ENCODE data around the gene NID1.

The NID1 gene

DNA sequence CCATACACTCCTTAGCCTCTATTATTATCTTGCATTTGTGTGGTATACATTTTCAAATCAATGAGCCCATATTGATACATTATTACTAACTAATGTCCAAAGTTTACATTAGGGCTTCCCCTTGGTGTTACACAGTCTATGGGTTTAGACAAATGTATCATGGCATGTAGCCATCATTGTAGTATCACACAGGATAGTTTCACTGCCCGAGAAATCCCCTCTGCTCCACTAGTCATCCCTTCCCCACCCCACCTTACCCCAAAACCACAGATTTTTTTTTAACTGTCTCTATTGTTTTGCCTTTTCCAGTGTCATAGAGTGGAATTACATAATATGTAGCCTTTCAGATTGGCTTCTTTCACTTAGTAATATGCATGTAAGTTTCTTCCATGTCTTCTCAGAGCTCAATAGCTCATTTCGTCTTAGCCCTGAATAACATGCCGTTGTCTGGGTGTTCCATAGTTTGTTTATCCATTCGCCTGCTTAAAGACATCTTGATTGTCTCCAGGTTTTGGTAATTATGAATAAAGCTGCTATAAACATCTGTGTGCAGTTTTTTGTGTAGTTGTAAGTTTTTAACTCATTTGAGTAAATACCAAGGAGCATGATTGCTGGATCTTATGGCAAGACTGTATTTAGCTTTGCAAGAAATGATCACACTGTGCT lies 111.8 kb downstream of the NID1 start:
- DNase-seq = peak; percentile 51

- no peak for DNase-seq
These were observed 113.2 kb downstream of the NID1 start for GRCh38 chr1:235951661-235952060.

DNA sequence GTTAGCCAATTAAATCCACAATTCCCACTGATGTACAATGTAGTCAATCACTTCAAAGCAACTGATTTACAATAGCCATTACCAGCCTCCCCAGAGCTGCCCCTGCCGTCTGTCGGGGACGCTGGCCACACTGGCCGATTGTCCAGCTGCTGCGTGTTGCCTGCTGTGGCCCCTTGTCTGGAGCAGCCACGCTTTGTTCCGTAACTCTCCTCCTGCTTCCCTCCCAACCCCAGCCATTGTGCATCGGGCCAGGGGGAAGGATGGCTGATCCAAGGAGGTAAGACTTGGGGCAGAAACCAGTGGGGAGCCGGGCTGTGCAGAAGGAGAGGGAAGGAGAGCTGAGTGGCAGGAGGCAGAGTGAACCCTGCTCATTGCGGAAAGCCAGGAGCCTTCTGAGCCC lies 114.6 kb downstream of the NID1 start:
- no peak for DNase-seq

- no peak for DNase-seq
These were observed 116.0 kb downstream of the NID1 start for GRCh38 chr1:235948774-235949427.

DNA sequence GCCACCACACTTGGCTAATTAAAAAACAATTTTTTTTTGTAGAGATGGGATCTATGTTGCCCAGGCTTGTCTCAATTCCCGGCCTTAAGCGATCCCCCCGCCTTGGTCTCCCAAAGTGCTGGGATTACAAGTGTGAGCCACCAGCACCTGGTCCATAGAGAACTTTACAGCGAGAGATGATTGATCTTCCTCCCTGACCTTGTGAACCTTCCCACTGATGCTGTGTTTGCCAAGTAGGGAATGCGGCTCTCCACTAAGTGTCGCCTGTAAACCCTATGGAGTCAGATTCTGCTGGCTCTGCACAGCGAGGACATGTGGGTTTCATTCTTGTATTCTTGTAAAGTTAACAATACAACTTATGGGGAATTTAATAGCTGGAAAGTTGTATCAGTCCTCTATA lies 116.9 kb downstream of the NID1 start:
- no peak for DNase-seq

- no peak for DNase-seq
These were observed 118.3 kb downstream of the NID1 start for GRCh38 chr1:235946571-235946981.

DNA sequence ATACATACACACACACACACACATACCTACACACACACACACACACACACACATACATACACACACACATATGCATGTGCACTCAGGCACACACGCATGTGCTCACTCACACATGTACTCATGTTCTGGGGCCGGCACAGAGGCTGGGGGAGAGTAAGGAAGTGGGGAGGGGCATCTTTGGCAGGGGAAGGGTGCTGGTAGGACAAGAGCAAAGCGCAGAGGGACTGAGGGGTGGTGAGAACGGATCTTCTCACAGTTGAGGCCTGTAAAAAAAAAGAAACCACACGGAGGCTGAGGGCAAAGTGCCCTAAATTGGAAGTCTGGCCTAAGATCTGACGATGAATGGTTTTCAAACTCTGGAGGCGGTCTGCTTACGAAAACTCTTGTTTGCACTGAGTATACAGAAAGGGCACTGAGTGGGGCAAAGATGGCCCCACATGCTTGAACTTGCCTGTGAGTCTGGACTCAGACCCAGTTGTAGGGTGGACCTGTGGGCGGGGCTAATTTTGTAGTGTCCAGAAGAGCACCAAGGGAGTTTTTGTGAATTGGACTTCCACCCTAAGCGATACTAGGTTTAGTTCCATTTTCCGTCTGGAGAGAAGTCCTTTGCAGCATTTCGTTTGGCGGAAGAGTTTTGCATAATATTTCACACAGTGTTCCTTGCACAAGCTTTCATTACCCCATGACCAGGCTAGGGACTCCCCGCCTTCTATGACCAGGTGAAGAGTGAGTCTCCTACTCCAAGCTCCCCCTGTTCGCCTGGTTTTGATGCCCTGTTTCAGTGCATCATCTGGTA lies 118.9 kb downstream of the NID1 start:
- no peak for DNase-seq

DNA sequence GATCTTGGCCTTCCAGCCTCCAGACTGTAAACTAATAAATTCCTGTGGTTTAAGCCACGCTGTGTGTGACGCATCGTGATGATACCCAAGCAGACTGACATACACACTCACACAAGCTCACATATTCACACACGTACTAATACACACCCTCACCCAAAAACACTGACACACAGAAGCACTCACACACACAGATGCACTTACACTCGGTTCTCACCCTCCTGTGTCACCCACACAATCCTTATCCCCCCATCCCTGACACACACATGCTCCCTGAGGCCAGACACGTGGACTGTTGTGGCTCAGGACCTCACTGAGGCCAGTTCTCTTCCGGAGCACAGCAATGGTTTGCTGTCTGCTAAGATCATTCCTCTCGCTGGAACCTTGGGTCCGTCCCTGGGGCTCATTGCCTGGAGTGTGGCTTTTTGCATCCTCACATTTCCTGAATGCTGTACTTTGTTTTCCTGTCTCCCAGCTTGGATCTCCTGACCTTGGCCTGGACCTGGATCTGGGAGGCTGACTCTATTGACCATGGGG lies 121.2 kb downstream of the NID1 start:
- no peak for DNase-seq

- no peak for DNase-seq
These were observed 121.8 kb downstream of the NID1 start for GRCh38 chr1:235942979-235943575.

DNA sequence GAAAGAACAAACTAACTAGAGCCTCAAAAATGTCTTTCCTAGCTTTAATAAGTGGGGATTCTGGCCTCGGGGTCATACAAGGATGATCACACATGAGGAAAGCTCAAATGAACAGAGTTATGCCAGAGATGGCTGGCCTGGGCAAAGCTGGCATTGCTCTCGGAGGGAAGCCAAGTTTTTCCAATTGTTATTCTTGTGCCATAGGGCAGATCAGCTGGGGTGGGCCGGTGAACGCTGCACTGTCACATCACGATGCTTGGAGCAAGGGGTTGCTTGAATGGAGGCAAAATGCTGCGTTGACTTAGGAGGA lies 122.3 kb downstream of the NID1 start:
- no peak for DNase-seq

- no peak for DNase-seq
These were observed 122.8 kb downstream of the NID1 start for GRCh38 chr1:235941876-235942624.

- DNase-seq = no peak
These were observed 124.6 kb downstream of the NID1 start for GRCh38 chr1:235940285-235940684.

DNA sequence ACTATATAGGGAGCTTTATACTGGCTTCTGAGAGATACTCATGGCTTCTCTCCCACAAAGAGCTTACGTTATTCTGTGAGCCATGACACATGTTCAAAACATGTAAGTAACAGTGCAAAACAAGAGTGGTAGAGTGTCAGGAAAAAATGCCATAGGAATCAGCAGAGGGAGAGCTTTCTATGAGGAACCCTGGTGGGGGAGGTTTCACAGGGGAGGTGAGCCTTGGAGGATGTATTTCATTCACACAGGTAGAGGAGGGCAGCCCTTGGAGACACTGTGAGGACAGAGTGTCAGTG lies 125.5 kb downstream of the NID1 start:
- DNase-seq = no peak

- no peak for DNase-seq
These were observed 126.0 kb downstream of the NID1 start for GRCh38 chr1:235938709-235939479.

GRCh38 chr1:235937123-235937522 lies 127.8 kb downstream of the NID1 start:
- DNase-seq = no peak

DNA sequence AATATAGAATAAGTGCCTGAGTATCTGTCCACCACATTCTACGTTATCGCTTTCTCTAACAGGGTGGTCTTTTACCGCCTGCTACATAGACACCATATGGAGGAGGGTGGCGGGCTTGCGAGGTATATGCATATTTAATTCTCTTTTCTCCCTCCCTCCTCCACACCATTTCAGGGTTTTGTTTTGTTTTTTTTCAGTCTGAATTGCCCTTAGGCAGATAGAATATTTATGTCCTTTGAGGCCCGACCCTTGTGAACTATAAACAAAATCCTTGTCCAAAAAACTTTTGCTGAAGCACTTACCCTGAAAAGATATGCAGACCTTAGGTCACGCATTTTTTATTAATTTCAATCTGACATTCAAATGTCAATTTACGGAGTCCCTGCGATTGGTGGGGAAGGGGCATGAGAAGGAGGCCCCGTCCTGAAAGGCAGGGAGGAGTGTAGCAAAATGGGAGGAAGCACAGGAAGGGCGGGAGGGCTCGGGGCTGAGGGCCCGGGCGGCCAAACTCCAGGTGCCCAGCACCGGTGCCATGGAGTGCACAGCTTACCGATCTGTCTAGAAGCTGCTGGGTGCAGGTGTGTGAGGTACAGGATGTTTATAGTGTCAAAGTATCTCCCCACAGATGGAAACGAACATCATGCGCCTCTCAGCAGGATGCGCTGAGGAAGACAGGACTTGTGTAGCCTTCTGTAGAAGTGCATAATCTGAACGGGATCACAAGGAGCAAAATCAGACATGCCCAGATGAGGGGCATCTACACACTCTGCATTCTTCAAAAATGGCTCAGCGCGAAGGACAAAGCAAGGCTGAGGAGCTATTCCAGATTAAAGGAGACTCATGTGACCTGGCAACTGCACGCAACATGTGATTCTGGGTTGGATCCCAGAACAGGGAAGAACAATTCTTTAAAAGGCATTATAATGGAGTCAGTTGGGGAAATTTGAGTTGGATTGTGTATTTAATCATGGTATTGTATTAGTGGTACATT lies 129.4 kb downstream of the NID1 start:
- no peak for DNase-seq

- no peak for DNase-seq
These were observed 131.1 kb downstream of the NID1 start for GRCh38 chr1:235933766-235934116.

GRCh38 chr1:235933017-235933765 lies 131.7 kb downstream of the NID1 start:
- DNase-seq = no peak

DNA sequence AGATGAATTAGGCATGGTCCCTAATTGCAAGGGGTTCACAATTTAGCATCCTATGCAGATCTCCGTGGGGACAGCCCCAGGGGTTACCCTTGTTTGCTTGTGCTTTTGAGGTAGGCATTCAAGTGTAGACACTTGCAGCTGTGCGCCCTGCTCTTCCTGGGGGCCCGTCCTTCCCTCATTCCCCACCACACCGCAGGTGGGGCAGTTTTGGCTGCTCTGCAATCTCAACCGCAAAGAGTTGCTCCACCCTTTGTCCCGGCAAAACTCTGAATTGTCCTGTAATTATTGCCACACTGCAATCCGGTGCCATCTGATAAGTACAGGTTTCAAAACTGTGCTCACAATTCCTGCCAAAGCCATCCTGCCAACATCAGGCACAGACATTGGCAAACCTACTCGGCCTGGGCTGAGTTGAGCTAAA lies 132.8 kb downstream of the NID1 start:
- no peak for DNase-seq

DNA sequence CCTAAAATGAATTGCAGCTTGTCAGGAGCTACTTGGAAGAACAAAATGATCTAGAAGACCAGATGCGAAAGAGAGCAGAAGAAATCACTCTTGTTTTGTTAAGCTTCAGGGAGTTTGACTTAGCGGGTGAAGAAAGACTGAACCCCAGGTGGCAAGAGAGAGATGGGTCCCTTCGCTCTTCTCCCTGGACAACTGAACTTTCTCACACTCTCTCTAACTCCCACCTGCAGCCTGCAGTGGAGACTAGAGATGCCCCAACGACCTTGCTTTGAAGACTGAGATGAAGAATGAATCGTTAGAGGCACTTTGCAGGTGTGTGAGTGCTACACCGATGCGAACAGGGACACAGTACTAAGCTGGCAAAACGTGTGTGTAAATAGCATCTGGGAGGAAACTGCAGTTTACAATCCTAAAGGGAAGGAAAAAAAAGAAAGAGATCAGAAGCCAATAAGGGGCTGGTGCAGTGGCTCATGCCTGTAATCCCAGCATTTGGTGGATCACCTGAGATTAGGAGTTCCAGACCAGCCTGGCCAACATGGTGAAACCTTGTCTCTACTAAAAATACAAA lies 133.6 kb downstream of the NID1 start:
- DNase-seq = no peak
